GM19455 (cell line): ENCODE results near the gene YTHDF1.

Source experiments
- ATAC-seq: cut with Tn5 transposase; IDR thresholded peaks from one replicate; pipeline ENCODE4 v1.9.1; 2021; ENCODE audit not compliant: unreplicated experiment

YTHDF1 gene

GRCh38 chr20:63186528-63187316 lies 29.2 kb downstream of the YTHDF1 start:
- ATAC-seq: no peak

GRCh38 chr20:63186084-63186483 lies 29.8 kb downstream of the YTHDF1 start:
- no peak for ATAC-seq

DNA sequence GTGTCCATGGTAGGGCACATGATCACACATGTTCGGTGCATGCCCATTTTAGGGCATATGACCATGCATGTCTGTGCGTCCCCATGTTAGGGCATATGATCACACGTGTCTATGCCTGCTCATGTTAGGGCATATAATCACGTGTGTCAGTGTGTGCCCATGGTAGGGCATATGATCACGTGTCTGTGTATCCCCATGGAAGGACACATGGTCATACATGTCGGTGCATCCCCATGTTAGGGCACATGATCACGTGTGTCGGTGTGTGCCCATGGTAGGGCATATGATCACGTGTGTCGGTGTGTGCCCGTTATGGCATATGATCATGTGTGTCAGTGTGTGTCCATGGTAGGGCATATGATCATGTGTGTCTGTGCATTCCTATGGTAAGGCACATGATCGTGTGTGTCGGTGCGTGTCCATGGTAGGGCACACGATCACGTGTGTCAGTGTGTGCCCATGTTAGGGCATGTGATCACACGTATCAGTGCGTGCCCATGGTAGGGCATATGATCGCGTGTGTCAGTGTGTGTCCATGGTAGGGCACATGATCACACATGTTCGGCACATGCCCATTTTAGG lies 30.6 kb downstream of the YTHDF1 start:
- no peak for ATAC-seq

- no peak for ATAC-seq
Measured at GRCh38 chr20:63183422-63184146, 32.3 kb downstream of the YTHDF1 start.

DNA sequence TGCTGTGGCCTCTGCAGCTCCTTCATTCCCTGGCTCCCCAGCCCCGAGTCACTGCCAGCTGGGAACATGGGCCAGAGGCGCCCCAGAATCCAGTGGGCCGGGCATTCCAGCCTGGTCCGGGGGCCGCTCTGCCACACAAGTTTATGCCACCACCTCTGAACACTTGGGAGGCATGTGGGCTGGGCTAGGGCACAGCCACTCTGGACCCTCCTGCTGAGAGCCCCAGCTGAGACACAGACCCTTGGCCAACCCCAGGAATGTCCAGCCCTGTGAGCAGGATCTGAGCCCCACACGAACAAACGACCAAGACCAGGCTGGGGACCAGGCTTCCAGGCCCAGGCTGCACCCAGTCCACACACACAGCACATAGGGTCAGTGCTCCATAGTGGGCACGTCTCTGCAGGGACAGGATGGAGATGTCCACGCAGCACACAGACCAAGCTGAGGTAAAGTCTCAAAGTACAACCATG lies 33.0 kb downstream of the YTHDF1 start:
- ATAC-seq: no peak

DNA sequence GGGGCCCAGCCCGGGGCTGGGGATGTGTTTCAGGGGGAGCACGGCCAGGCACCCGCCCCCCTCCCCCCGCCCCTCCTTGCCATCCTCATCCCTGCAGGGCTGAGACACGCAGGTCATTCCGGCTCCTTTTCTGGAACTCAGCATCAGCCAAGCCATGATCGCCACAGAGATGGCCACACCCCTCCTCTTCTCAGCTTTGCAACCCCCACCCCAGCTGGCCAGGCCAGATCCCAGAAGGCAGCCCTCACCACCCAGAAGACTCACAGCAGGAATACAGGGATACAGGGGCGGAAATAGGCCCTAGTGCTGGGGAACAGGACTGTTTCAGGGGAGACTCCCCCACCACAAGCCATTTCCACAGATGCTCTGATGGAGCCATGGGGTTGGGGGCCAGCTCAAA lies 33.5 kb downstream of the YTHDF1 start:
- ATAC-seq: no peak

- no peak for ATAC-seq
Measured at GRCh38 chr20:63181226-63181625, 34.7 kb downstream of the YTHDF1 start.

DNA sequence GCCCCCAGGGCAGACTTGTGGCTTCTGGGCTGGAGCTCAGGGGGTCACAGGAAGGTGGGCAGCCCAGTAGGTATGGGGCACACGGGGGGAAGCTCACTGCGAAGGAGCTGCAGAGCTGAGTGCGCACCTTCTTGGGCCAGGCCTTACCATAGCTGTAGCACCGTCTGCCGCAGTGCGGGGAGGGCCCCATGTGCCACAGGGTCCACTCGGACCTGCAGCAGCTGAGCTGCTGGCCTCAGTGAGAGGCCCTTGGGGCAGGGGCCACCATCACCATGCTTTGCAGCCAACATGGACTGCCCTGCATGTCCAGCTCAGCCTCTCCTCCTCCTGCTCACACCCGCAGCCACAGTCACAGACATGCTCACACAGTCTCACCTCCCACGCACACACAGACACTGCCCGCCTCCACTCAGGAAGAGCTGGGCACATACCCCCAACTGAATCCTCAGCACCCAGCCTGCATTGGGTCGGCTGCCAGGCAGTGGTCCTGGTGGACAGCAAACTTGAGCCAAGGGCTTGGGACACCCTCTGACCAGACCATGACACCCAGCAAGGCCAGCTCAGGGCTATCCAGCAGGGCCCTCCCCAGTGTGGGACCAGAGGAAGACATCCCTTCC lies 35.3 kb downstream of the YTHDF1 start:
- ATAC-seq: no peak

DNA sequence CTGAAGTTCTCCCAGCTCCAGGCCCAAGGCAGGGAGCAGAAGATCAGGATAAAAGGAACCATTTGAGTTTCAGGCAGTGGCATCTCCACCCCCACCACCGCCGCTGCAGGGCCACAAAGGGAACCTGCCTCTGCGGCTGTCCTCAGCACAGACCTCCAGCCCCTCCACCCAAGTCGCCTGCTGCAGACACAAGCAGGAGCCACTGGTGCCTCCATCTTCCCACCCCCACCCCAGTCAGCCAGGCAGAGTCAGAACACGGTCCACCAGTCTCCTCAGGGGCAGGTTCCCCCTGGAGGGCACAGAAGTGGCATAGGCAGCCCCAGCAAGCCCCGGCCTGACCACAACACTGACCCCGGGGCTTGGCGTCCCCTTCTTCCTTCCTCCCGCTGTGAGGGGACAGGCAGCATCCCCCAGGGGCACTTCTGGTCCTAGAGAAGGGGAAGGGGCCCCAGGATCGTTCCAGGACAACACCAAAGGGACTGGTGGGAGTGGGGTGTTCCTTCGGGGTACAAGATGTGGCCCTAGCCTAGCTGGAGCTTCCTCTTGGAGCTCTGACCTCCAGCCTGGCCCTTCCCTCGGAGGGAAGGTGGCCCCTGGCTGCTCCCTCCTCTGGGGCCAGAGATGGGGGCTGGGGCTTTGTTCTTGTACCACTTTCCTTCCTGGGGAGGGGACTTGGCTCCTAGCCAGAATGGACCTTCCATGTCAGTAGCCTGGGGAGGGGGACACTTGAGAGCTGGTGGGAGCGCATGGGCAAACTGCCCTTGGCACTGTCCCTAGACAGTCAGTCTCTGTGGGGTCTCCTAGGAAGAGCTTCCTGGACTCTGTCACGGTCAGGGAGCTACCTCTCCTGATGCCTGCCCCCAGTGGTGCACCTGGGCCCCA lies 36.0 kb downstream of the YTHDF1 start:
- no peak for ATAC-seq

DNA sequence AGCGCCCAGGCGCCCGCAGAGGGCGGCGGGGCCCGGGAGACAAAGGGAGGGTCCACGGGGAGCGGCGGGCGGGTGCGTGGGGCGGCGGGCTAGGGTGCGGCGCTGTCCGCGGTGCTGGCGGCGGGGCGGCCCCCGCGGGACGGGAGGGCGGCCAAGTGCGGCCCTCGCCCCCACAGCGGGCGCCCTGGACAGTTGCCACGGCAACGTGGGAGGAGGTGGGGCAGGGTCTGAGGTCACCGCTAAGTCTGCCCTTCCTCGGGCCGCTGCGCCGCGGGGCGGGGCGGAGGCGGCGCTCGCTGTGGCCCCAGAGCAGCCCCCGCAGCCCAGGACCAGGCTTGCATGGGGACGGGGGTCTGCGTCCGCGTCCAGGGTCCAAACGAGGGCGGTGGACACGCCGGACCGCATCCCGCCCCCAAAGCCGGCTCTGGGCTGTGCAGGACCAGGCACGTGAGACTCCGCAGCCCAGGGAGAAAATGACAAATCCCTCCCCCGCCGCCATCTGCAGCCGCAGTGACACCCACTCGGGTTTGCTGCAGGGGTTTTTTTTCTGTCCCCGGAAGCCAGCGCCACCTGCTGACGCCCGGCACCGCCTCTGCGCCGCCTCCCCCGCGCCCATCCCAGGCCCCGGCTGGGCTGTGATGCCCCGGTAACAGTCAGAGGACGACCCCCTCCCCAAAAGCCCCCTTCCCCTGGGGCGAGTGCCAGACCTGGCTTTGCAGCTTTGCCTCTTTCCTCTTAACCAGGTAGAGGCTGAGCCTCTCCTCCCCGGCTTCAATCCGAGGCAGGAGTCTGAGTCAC lies 36.8 kb downstream of the YTHDF1 start:
- ATAC-seq: no peak

DNA sequence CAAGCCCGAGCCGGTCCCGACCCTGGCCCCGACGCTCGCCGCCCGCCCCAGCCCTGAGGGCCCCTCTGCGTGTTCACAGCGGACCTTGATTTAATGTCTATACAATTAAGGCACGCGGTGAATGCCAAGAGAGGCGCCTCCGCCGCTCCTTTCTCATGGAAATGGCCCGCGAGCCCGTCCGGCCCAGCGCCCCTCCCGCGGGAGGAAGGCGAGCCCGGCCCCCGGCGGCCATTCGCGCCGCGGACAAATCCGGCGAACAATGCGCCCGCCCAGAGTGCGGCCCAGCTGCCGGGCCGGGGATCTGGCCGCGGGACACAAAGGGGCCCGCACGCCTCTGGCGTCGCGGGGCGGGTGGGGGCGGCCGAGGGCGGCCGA lies 37.5 kb downstream of the YTHDF1 start:
- no peak for ATAC-seq

- no peak for ATAC-seq
Measured at GRCh38 chr20:63177785-63178445, 38.0 kb downstream of the YTHDF1 start.

GRCh38 chr20:63177134-63177784 lies 38.7 kb downstream of the YTHDF1 start:
- no peak for ATAC-seq

DNA sequence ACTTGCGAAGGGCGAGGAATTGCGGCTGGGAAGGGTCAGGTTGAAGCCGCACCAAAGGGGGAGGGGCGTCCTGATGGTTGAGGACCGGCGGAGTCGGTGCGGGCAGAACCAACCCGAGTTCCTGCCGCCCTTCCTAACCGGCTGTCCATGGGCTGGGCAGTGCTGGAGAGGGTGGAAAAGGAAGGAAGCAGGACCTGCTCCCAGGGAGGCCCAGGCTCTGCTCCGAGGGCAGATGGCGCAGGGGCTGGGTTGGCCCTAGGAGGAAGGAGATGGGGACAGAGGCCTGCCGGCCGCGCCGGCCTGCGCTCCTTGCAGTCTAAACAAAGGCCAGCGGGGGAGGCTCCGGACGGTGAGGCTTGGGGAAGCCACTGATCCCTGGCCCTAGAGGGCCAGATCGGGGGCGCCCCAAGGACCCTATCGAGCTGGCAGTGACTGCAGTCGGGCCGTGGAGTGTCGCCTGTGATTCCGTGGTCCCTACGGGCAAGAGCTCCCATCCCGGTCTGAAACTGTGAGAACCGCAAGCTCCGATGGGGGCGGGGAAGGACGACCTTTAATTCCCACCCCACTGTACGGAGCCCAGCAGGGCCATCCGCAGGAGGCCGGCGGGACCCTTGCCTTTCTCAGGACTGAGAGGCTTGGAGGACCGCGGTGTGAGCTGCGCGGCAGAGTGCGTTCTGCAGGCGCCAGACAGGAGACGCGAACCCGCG lies 39.4 kb downstream of the YTHDF1 start:
- ATAC-seq: no peak

- ATAC-seq: no peak
Measured at GRCh38 chr20:63176034-63176426, 39.9 kb downstream of the YTHDF1 start.

DNA sequence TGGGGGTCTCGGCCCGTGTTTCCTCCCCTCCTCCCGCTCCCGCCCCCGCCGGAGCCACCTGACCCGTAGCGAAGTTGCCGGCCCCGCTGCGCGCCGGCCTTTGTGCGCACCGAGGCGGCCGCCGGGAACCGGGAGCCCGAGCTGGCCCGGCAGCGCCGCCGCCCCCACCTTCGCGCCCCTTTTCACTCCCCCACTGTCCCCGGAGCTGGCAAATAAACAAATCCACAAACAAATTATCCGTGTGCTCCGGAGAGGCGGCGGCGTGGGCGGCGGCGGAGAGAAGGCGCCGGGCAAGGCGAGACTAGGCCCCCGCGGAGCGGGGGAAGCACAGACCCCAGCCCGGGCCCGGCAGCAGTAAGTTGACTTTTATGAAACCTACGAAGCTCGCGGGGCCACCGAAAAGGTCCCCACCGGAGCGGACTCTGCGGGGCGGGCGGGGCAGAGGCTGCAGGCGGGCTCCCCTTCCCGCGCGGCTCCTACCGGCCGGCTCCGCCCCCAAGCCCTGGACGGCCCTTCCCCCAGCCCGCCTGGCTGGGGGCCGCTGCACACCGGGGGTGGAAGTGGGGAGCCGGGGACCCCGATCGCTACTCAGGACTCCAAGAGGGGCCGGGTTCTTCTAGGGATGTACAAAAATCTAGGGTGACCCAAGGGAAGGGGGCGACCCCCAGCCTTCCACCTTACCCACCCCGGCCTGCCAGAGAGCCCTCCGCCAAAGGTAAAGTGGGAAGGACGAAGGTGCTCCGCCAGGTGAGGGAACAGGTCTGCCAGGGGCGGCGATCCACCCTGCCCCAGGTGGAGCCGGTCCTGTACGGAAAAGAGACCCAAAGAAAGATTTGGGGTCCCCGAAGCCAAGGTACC lies 40.7 kb downstream of the YTHDF1 start:
- no peak for ATAC-seq

GRCh38 chr20:63174309-63175037 lies 41.5 kb downstream of the YTHDF1 start:
- ATAC-seq: no peak
